AG08395 (cell line): ENCODE data around the gene PDCD1LG2.
A peak's percentile ranks its signal among the peaks of the same experiment; 100 is the strongest.
"Not testable (repeated sequence)": the region's sequence is repeated elsewhere in the genome, so short reads cannot be mapped to it uniquely, and the experiment has no call there.

ENCODE experiments used
- DNase-seq: peaks from one replicate; pipeline ENCODE4 v3.0.0; 2012; ENCODE audit warnings: mixed read lengths, low spot score

Gene PDCD1LG2

GRCh38 chr9:5510360-5510931 lies at the start of gene PDCD1LG2:
PDCD1LG2 (plus strand) TSS chr9:5510531; CDS start chr9:5522547, 12,016 bp downstream.
- DNase-seq = peak; percentile 43

GRCh38 chr9:5464831-5465330 lies 45.5 kb upstream of the PDCD1LG2 start:
- not testable (repeated sequence) for DNase-seq

DNA sequence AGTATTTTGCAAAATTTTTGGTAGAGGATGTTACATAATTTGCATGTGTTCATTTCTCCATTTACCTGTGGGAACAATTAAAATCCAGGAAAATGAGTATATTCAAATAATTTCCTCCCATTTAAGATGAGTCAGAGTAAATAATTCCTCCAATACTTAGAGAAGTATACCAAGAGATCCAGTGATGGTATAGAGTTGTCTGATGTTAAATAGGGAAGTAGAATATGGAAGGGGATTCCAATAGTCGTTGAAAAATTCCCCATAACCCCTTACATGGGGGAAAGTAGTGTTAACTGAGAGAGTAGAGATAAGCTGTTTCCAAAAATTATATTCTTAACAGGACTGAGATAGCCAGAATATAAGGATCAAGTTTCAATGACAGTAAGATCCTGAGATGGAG lies 44.3 kb upstream of the PDCD1LG2 start:
- DNase-seq = no peak

GRCh38 chr9:5466766-5467165 lies 43.6 kb upstream of the PDCD1LG2 start:
- no peak for DNase-seq

DNA sequence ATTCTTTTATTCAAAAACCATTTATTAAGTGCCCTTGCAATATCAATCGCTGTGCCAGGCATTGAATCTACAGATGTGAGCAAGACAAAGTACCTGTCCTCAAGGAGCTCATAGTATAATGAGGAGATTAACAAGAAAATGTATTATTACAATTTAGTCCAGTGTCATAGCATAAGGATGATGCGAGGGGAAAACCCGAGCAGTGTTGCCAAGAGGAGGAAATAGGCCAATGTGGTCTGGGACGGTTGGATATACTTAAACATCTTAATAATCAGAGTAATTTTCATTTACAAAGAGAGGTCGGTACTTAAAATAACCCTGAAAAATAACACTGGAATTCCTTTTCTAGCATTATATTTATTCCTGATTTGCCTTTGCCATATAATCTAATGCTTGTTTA lies 41.5 kb upstream of the PDCD1LG2 start:
- DNase-seq = no peak

DNA sequence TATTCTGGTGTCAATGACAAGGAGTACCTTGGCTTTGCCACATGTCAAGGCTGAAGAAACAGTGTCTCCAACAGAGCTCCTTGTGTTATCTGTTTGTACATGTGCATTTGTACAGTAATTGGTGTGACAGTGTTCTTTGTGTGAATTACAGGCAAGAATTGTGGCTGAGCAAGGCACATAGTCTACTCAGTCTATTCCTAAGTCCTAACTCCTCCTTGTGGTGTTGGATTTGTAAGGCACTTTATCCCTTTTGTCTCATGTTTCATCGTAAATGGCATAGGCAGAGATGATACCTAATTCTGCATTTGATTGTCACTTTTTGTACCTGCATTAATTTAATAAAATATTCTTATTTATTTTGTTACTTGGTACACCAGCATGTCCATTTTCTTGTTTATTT lies 40.2 kb upstream of the PDCD1LG2 start:
- no peak for DNase-seq

DNA sequence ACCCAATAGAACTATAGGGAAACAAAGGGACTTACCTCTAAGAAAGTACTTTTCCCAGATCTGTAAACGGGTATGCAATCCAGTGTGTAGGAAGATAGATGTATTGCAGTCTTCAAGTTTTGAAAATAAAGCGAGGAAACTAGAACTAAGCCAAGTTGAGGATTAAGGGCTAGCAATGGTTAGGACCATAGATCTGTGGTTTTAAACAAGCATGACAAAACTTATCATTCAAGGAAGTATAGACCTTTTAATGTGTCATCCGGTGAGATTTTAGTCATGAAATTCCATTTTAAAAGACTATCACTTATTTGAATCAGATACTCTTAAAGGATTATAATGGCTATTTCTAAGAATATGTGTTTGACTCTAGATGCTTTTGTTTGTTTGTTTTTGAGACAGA lies 39.5 kb upstream of the PDCD1LG2 start:
- DNase-seq = no peak

- DNase-seq = not testable (repeated sequence)
These were observed 34.7 kb upstream of the PDCD1LG2 start for GRCh38 chr9:5475611-5476010.

DNA sequence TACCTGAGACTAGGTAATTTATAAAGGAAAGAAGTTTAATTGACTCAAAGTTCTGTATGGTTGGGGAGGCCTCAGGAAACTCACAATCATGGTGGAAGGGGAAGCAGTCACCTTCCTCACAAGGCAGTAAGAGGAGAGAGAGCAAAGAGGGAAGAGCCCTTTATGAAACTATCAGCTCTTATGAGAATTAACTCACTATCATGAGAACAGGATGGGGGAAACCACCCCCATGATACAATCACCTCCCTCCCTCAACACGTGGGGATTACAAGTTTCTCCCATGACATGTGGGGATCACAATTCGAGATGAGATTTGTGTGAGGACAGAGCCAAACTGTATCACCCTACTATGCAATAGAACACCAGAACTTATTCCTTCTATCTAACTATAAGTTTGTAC lies 32.1 kb upstream of the PDCD1LG2 start:
- no peak for DNase-seq

DNA sequence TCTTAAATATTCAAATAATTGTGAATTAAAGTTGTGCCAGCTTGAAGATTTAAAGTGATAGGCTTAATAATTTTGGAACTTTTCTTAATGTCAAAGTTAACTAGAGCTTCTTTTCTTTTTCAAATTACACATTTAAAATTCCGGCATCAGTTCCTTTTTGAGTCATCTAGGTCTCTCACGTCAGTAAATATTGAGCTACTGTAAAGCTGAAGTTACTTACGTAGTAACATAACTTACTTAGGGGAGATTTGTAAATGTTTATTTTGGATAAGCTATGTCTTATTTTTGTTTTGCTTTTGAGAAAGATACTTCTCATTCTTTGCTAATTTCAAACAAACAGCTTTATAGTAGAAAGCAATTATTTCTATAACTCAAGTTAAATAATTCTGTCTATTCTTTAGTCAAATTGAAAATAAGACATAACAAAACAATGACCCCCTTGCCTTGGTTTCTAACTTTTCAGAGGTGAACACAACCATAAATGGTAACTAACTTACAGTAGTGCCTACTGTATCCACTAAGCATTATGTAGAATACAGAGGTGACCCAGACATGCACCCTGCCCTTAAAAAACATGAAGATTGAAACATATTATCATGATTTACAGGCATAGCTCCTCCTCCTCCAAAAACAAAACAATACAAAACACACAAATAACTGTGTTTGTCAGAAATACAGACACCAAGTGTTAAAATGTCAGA lies 30.2 kb upstream of the PDCD1LG2 start:
- DNase-seq = no peak

DNA sequence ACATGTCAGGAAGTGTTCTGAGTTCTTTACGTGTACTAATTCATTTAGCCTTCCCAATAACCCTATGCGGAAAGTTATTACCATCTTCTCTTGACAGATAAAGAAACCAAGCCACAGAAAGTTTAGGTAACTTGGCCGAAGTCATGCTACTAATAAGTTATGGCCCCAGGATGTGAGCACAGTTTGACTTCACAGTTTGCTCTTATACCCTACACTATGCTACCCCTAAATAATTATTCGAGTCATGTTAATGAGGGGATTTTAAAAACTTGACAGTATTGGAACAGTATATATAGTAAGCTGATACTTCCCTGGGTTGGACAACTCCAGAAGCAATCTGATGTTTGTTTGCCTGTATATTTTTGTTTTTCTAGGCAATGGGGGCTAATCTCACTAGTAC lies 29.4 kb upstream of the PDCD1LG2 start:
- DNase-seq = no peak

DNA sequence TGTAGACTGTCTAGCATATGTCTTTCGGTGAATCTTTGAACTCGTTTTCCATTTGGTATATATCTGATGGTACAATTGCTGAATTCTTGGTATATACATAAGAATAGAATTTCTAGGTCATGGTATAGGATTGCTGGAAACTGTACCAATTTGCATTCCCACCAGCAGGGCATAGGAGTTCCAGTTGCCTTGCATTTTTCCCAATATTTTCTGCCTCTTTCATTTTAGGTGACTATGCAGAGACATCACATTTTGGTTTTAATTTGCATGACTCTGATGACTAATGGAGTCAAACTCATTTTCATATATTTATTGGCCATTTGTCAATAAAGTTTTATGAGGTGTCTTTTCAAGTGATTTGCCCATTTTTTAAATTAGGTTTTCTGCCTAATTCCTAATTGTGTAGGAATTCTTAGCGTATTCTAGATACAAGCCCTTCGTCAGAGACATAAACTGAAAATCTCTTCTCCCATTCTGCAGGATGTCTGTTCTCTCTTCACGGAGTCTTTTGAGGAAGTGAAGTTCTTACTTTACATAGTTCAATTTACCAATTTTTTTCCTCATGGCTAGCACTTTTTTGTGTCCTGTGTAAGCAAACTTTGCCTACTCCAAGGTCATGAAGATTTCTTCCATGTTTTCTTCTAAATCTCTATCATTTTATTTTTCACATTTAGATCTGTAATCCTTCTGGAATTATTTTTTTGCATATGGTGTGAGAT lies 28.9 kb upstream of the PDCD1LG2 start:
- no peak for DNase-seq

- no peak for DNase-seq
These were observed 28.1 kb upstream of the PDCD1LG2 start for GRCh38 chr9:5482194-5482593.

DNA sequence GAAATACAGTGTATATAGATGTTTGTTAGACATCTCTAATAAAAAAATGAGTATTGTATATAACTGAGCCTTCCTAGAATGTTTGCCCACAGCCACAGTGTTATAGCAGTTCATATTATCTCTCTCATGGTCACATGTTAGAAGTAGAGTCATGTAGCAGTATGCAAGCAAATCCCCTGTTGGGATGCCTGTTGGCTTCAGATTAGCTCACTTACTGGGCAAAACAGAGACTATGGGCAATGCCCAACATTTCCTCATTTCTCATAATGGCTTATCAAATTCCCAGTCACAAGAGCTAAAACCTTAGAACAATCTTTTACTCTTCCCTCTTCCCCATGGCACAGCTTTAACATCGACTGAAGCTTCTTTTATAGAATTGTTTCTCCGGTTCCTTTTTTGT lies 27.0 kb upstream of the PDCD1LG2 start:
- no peak for DNase-seq

DNA sequence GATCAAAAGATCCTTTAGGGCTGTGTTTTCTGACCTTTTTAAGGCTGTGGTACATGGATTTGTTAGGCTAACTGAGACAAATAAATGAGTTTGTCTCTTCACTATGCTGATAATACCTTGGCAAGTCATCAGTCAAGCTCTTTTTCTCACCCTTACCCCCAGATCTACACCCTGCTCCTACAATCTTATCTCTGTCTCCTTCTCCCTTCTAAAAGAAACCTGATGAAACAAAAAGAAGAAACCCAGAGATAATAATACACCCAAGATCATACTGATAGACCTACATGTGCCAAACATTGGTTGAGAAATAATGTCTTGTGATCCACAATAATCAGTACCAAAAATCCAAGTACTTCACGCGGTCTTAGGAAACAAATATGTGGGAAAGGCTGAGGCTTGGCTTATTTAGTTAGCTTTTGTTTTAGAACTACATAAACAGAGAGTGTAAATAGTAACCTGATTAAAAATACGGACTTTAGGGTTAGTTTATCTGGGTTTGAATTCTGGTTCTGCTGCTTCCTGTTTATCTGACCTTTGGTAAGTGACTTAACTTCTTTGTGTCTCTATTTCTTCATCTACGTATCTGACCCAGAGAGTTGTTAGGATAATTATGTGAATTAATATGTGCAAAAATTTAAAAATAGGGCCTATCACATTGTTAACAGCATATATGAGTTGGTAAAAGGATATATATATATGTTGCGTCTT lies 24.8 kb upstream of the PDCD1LG2 start:
- DNase-seq = no peak

GRCh38 chr9:5486988-5487387 lies 23.3 kb upstream of the PDCD1LG2 start:
- no peak for DNase-seq

DNA sequence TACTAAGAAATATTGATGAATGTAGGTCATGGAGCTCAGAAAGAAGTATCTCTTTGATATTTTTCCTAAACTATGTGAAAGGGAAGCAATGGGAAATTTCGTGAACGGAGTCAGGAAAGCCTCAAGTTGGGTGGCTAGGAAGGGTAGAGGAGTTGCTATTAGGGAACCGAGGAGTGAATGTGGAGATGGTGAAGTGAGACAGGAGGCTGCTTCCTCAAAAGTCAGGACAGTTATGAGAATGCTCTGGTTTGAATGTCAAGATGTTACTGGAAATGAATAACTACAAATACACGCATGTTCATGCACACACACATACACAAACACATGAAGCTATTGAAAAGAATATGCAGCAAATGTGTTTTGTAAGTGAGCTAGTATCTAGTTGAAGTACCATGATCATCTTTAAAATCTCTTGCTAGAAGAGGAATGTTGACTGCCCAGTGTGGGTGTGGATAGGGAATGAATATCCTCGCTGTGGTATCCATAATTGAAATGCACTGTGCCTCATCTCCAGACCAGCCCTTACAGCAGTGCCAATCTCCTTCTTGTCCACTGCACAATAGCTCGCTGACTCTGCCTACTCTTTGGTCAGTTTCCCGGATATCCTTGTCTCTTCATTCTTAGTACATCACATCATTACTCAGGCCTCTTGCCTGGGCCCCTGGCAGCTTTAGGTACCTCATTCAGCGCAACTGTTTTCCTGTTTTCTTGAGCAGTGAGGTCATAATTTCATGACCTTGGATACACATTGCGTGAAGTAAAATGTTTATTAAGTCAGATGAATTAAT lies 21.9 kb upstream of the PDCD1LG2 start:
- DNase-seq = no peak

GRCh38 chr9:5489630-5490490 lies 20.5 kb upstream of the PDCD1LG2 start:
- no peak for DNase-seq

GRCh38 chr9:5492965-5493678 lies 17.2 kb upstream of the PDCD1LG2 start:
- no peak for DNase-seq
